Fibroblast of upper back skin (primary cell): ENCODE data around the gene LAMA1.

Source experiments
- DNase-seq: peaks from one replicate; pipeline ENCODE4 v3.0.0-alpha.2; 2013

LAMA1 gene

DNA sequence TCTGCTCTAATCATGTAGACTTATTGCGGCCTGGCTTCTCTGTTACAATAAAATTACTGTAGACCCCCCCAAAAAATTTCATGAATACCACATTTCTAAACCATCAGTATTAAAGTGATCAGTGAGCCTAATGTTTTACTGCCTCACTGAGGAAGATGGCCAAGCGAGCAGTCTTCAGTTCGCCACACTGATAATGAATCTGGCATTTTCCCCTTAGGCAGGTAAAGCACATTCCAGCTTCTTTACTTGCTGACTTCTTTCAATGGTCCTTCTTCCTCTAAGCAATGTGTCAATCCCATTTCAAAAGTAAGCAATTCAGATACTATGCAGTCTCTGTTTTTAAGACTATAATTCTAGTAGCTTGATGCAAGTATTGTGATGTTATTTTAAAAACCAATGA, 137.6 kb downstream of the LAMA1 start:
- DNase-seq: no peak

DNA sequence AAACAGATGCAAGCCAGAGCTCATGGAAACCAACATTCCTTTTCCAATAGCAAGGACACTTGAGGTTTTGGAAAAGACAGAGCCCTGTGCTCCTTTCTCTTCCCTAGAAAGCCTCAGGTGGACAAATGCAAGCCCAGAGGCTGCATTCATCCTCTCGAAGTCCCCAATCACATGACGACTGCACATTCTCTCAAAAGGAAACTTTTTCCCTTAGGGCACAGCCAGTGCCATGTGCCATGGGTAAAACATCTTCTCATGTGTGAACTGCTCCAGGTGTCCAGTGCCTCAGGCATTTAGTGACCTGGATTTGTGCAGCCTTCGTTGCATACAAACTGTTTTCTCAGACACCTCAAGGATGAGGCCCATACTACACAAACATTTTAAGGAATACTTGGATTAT, 140.7 kb downstream of the LAMA1 start:
- no peak for DNase-seq

DNA sequence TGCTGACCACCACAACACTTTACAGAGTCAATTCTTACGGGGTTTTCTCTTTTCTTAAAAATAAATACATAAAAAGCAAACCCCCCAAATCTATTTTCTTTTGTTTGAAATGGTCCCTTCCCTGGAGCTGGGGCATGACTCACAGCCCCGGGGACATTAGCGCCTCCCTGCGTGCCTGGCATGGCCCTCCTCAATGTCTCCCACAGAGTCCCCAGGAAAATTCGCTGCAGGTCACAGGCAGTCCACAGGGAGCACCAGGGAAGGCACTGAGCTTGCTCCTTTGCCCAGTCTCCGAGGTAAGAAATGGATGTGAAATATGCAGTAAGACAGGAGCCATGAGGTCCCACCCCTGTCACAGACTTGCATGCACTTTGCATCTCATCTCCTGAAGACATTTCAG, 142.5 kb downstream of the LAMA1 start:
- DNase-seq: no peak

DNA sequence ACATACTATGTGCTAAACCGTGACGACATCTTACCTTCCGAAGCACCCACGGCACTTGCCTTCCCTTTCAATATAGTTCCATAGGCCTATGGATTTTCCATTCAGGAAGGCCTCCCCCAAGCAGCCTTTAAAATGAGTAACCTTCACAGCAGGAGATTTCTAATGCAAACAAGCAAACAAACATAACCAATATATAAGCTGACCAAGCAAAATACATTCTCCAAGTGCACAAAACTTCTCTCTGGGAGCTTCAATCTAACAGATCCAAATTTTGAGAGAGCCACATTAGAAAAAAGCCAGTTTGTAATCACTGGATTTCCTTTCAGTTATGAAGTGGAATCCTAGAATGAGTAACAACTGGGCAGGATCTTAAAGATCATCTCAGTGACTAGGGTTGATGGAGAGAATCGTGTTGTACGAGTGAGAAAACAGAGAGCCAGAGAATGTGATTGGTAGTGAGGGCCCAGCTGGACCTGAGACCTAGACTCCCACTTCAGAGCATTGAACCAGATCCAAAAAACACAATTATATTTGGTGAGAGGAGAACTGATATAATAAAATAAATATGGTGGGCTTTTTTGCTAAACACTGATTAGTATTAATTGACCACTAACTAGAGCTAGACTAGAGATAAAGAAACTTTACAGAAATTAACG, 145.6 kb downstream of the LAMA1 start:
- DNase-seq: no peak

DNA sequence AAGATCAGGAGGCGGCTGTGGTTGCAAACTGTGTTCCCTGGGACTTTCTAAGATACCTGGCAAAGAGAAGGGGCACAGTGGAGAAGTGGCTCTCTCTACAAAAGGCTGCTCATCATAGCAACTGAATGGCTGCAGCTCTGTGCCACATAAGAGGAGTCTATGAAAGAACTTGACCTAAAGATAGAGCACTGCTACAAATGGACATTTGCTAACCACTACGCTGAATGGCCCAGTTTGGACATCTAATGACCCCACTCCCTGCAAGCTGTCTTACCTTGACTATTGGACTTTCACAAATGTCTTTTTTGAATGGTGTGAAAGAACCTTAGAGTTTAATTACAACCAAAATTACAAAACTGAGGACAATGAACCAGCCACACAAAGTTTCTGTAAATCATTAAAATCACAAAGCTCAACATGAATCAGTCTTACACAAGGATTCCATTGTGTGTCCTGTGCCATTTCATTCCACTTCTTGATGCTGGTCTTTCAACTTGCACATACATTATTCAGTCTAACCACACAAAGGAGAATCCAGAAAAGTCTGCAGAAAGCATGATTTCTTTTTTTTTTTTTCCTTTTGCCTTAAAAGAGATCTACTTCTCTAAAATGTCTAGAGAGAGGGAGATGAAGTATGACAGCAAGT, 154.0 kb downstream of the LAMA1 start:
- no peak for DNase-seq

DNA sequence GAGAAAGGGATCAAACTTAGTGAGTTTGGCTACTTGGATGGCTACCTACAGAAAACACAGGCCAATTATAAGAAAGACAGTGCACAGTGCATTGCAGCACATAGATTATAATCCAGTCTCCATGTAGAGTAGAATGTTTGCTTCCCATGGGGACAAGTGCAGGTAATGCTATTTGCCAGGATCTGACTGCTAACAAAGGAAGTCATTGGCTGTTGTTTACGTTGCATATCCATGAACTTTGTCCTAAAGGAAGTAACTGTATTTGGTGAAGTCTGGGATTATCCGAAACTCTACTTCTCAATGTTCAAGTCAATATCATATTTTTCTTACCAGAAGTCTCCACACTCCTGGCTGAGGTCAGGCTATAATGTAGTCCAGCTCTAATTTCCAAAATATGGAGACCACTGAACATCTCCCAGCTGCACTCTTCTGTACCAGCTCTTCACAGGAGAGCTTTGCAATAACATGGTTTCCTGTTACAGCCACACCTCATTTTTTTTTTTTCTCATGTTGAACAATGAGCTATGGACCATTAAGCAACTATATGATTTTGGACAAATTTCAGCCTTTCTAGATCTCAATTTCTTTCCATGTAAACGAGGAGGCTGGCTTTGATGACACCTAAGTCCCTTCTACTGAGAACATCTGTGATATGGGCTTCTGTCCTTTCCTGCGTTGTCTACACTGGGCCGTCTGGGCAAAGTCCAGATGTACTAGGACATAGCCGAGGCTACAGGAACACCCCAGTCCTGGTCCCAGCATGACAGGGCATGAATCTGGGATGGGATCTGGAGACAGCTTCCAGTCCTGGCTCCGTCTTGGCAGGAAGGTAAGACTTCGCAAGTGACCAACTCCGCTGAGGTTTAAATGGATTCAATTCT, 154.8 kb downstream of the LAMA1 start:
- DNase-seq: no peak

DNA sequence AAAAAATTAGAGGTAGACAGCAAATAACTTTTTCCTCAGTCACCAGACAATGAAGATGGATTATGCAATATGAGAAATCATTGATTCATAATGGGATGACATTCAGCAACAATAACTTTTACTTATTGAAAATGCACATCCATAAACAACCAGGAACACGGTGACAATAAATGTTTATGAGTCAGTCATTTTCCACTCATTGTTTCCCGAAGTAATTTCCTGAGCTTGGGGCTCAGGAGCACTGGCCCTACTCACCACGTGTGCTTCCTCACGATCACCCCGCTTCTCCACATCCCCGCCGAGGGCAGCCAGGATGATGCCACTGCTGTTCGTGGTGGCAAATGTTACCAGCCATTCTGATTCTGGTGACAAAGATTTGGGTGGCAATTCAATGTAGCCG, 156.3 kb downstream of the LAMA1 start:
- no peak for DNase-seq

DNA sequence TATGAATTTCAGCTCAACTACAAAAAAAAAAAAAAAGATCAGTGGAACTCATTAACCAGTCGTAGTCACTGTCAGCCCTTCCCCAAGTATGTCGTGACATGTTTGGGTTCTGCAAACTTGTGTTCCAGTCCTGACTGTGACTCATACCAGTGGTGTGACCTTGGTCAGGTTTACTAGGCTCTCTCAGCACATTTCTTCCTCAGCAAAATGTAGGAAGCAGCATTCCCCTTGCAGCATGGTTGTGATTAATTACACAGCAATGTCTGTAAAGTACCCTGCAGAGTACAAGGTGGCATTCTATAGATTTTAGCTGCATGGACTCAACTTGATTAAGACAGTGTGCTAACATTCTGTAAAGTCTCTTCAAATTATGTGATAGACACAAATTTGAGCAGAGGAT, 156.9 kb downstream of the LAMA1 start:
- DNase-seq: peak; percentile 67

DNA sequence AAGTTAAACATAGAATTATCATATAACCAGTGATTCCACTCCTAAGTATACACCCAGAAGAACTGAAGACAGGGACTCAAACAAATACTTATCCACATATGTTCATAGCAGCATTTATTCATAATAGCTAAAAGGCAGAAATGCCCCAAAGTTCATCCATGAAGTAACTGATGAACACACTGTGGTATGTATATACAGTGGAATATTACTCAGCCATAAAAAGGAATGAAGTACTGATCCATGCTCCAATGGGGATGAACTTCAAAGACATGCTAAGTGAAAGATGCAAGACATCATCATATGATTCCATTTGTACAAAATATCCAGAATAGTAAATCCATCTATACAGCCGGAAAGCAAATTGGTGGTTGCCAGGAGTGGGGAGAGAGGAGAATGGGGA, 157.5 kb downstream of the LAMA1 start:
- DNase-seq: no peak

DNA sequence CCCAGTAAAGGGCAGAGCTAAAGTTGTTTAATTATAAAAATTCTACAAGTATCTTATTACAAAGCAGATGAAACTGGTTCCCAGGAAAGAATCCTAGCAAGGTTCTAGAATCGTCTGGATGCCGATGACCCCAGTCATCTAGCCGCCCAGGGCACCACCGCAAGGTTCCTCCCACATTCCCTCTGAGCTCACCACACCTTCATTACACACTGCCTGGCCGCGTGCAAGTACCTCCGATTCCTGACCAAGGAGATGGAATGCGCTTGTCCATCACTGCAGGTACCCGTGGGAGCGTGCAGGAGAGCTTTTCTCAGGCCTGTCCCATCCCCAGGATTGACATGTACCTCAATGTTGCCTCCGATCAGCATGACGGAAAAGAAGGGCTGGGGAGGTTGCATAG, 158.5 kb downstream of the LAMA1 start:
- DNase-seq: no peak

DNA sequence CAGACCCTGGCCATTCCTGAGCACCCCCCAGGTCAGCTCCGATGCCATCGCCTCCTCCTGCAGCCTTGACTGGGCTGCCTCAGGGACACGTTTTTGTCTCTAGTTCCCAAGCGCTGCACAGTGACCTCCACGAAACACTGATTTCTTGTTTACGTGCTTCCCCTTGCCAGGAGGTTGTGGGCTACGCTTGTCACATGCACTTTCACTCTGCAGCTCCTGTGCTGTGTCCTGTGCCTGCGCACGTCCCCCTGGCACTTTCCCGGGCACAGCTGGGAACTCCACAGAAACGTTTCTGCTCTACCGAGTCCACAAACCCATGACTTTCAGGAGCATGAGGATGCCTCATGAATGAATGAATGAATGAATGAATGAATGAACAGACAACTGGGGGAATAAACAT, 160.6 kb downstream of the LAMA1 start:
- DNase-seq: no peak

DNA sequence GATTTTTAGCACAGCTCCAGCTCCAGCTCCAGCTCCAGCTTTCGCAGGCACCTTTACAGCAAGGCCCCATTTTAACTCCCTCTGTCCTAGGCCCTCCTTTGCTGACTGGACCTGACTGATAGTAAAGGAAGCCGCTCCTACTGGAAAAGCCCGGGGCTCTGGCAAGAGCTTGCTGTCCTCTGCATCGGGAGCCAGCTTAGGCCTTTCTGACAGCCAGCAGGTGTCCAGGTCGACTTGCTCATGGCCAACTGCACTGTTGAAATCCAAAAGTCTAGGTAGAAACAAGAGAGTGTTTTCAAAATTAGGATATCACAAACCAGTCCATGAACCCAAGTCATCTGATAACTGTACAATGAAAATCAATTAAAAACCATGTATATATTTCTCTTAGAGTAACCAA, 161.1 kb downstream of the LAMA1 start:
- DNase-seq: no peak

DNA sequence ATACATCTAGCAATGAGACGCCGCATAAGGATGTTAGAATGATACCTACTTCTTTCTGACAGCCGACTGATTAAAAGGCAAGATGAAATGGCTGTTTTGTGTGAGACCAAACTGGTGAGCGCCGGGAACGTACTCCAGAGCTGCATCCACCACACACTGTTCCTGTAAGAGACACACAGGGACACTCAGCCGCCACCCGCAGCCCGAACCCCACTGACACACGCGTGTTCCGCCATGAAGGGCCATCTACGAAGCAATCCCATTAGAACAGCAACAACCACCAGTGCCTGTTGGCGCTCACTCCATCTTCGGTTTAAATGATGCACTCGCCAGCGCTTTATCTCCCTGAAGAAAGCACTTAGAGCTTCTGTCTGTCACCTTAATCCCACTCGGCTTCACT, 162.3 kb downstream of the LAMA1 start:
- no peak for DNase-seq

DNA sequence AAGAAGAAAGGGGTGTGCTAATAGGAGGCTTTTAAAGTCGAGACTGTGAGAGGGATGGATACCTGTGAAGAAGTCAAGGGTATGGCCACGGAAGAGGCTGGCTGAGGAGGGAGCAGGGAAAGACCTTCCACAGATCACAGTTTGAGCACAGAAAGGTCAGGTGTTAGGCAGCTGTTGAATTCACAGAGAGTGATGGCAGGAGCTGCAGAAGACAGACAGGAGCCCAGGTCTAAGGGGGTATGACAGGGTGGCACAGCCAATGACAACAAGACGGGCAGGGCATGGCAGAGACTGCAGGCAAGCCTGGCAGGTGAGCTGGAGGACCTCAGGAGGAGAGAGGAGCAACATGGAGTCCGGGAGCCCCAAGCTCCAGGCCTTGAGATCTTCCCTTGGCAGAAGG, 163.1 kb downstream of the LAMA1 start:
- DNase-seq: no peak

DNA sequence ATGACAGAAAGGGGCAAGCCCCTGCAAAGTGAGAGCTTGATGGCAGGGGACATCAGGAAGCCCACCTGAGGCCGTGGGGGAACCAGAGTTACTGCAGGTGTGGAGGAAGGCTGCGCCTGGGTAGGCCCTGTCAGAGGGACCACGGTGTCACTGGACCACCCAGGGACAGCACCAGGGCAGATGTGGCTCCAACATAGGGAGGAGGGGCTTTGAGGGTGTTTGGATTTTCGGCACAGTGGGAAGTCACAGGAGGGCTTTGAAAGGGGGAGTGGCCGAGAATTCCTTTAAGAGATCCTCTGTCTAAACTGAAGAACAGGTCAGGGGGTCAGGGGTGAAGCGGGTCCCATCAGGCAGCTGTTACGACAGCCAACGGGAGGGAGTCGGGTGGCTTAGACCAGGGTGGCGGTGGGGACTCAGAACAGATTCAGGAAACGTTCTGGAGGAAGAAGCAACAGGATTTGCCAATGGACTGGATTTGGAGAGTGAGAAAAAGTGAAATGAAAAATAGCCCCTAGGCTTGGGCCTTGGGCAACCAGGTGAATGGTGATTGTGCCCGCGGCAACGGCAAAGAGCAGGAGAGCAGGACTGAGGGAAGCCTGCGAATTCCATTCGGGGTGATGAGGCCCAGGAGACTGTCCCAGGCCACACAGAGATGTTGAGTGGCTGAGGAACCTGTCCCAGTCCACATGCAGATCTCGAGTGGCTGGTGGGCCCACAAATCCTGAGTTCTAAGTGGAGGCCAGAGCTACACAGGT, 166.1 kb downstream of the LAMA1 start:
- DNase-seq: no peak

DNA sequence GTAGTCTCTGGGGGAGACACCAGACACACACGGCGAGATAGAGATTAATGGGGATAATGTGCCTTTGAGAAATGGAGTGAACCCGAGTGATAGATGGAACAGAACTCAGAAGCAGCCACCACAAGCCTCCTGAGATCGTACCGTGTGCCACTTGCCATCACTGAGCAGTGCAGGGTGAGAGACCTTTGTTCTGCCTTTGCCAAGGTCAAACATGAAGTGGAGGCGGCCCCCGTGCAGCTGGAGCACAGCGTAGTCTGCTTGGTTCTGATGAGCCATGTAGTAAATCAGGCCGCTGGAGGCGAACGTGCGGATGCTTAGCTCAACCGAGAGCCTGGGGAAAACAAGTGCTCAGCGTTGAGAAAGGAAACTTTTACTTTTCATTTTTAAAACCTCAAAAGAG, 167.0 kb downstream of the LAMA1 start:
- no peak for DNase-seq

DNA sequence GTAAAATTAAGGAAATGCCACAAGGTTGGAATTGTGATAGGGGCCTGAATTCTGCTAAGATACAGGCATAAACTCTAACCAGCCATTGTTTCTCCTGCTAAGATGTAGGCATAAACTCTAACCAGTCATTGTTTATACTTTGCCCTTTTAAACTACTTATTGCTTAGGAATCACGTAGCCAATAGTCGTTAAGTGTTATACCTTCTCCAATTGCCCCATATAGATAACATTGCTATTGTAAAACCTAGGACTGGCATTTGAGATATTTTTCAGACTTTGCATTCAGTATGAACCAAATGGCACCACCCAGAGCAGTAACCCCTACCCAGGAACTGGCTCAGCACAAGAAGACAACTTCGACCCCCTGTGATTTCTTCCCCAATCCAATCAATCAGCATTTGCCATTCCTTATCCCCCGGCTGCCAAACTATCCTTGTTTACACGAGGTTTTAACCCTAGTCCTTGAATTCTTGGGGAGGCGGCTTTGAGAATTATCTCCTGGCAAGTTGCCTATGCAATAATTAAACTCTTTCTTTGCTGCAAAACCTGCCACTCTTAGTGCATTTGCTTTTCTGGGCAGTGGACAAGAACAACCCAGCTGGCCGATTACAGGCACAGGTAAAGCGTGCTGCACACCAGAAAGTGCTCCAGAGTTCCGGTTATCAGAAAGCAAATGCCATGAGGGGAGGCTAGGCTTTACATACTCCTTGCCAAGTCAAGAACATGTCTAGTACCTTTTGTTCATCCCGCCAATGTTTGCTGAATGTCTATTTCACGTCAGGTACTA, 167.6 kb downstream of the LAMA1 start:
- DNase-seq: no peak

DNA sequence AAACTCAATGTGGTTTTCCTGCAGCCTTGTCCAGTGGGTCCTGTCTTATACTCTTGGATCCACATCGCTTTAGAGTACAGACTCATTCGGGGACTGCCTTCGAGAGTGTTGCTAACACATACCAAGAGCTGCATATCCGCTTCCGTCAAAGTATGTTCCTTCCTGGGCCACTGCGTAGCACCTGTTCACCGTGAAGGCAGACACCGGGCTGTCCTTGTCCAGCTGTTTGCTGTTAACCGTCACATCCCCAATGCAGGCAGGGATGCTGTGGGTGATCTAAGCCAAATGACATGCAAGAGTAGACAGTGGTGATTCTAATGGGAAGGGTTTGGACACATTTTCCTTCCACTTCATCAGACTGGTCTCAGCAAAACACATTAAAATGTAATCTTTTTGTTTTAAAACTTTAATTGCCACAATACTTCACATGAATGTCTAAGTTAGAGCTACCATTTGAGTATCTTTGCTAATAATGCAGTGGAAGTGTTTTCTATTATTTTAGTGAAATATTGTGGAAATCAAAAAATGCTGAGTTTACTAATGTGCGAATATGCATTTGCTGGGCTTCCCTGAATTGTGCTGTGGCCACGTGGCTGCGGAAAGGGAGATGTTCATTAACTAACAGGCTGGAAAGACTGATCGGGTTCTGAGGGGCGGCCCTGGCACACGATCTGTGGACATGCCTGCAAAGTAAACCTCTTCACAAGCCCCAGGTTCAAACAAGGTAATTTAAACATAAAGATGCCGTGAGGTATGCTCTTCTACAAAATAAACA, 169.1 kb downstream of the LAMA1 start:
- DNase-seq: no peak

DNA sequence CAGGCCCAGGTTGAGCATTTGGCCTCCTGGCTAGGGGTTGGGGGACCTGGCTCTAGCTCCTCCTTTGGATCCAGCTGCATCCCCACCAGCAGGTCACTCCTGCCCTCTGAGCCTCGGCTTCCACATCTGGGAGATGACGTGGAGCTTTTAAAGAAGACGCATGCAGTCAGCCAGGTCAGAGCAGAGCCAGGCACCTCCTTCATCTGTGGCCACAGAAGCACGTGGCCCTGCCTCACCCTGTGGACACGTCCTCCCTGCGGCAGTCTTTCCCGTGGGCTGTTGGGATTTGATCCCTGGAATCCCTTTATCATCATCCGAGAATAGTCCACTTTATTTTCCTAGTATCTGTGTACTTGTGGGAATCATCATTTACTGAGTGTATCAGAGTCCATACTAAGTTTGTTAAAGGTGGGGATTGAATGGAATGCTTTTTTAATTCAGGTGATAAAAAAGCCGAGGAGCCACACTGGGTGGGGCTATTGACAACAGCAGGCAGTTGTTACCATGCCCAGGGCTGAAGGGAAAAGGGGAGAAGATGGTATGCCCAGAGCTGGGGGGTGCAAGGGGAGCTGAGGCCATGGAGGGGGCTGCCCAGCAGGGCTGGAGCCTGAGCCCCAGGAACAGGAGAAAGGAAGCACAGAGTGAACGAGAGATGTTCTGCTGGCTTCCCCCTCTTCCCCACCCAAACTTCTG, 170.1 kb downstream of the LAMA1 start:
- DNase-seq: no peak

DNA sequence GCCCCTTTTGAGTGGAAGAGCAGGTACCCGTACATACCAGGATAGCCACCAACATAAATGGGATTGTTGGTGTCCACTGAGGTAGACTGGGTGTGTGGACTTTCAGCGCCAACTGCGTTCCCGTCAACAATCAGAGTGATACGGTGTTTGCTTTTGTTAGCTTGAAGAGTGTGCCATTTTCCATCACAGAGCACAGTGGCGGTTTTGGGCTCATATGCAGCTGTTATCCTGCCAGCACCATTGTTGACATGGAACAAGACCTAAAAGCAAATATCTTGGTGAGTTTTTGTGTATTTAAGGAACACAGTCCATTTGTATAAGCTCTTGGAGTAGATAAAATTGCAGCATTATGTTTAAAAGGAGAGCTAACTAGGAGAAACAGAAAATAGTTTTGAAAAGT, 174.5 kb downstream of the LAMA1 start:
- no peak for DNase-seq

DNA sequence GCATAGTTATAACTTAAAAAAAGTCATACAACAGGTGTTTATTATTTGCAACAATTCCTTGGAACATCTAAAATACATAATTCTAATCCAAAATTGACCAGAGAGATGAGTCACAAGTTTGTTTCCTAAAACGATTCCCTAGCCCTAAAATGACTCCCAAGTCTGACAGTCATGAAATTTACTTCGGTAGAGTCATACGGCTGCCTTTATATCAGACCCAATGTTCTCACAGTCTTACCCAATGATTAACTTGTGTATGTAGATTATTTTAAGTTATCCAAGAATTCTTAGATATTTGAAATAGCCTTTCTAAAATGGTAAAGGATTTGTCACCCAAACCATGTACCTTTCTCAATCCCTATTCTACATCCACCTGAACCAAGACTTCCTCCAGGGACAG, 174.9 kb downstream of the LAMA1 start:
- no peak for DNase-seq
